GM21390 (cell line): ENCODE data around the gene DNAH11.
"Not testable (repeated sequence)": the region's sequence is repeated elsewhere in the genome, so short reads cannot be mapped to it uniquely, and the experiment has no call there.

ENCODE experiments used
- ATAC-seq: cut with Tn5 transposase; IDR thresholded peaks from one replicate; pipeline ENCODE4 v1.9.1; 2021; ENCODE audit not compliant: unreplicated experiment

DNAH11 gene

GRCh38 chr7:21918216-21918615, 375.4 kb downstream of the DNAH11 start:
- ATAC-seq = no peak

- ATAC-seq = no peak
Observed at GRCh38 chr7:21920936-21921335, 378.1 kb downstream of the DNAH11 start.

DNA sequence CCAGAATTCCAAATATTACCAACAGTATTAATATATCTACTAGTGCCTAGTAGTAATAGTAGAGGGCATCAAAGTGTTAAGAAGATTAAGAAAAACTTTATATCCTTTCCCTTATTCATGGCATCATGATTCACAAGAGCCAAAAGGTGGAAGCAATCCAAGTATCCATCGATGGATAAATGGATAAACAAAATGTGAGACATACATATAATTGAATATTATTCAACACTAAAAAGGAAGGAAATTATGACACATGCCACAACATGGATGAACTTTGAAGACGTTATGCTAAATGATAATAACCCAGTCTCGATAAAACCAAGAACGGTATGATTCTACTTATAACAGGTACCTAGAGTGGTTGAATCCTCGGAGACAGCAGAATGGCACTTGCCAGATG, 379.8 kb downstream of the DNAH11 start:
- no peak for ATAC-seq

GRCh38 chr7:21923658-21924057, 380.8 kb downstream of the DNAH11 start:
- ATAC-seq = no peak

GRCh38 chr7:21926448-21926847, 383.6 kb downstream of the DNAH11 start:
- ATAC-seq = no peak

DNA sequence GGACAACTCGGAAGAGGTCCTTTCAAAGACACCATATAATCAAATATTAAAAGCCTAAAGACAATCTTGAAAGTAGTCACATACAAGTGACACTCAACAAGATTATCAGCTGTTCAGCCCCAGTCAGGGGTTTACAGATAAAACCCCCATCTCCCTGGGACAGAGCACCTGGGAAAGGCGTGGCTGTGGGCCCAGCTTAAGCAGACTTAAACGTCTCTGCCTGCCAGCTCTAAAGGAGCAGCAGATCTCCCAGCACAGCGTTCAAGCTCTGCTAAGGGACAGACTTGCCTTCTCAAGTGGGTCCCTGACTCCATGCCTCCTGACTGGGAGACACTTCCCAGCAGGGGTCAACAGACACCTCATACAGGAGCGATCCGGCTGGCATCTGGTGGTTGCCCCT, 384.9 kb downstream of the DNAH11 start:
- no peak for ATAC-seq

DNA sequence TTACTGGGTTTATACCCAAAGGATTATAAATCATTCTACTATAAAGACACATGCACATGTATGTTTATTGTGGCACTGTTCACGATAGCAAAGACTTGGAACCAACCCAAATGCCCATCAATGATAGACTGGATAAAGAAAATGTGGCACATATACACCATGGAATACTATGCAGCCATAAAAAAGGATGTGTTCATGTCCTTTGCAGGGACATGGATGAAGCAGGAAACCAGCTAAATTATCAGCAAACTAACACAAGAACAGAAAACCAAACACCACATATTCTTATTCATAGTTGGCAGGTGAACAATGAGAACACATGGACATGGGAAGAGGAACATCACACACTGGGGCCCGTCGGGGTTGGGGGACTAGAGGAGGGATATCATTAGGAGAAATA, 390.5 kb downstream of the DNAH11 start:
- ATAC-seq = not testable (repeated sequence)

- no peak for ATAC-seq
Observed at GRCh38 chr7:21934808-21935207, 392.0 kb downstream of the DNAH11 start.

DNA sequence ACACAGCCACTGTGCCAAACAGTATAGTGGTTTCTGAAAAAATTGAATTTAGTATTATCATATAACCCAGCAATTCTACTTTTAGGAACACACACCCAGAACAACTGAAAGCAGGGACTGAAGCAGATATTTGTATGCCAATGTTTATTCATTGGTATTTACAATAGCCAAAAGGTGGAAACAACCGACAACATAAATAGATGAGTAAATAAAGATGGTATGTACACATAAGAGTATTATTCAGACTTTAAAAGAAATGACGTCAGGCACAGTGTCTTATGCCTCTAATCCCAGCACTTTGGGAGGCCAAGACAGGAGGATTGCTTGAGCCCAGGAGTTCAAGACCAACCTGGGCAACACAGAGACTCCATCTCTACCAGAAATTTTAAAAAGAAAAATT, 395.6 kb downstream of the DNAH11 start:
- no peak for ATAC-seq

GRCh38 chr7:21939136-21939857, 396.5 kb downstream of the DNAH11 start:
- peak; percentile 63 for ATAC-seq

GRCh38 chr7:21939858-21940372, 397.1 kb downstream of the DNAH11 start:
- ATAC-seq = no peak

DNA sequence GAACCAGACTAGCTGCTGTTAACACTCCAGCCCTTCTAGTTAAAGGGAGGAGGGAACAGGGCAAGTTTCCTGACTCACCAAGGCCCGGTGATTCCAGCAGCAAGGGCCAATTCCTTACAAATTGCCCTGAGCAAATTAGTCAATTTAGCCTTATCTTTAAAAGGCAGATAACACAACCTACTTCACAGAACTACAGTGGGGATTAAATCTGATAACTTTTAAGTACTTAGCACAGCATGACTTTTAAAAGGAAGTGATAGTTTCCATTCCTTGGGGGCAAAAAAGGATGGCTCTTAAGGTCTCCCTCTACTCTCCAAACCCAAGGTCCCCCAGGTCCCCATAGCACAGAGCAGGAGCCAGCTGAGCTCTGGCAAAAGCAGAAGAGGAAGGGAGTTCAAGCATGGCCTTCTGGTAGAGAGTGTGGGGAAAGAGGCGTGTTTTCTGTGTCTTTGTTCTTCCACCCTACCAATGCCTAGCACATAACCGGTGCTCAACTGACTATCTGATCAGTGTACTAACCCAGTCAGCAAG, 398.8 kb downstream of the DNAH11 start:
- peak; percentile 15 for ATAC-seq

GRCh38 chr7:21942955-21943354, 400.1 kb downstream of the DNAH11 start:
- no peak for ATAC-seq

- ATAC-seq = no peak
Observed at GRCh38 chr7:21943436-21943835, 400.6 kb downstream of the DNAH11 start.

DNA sequence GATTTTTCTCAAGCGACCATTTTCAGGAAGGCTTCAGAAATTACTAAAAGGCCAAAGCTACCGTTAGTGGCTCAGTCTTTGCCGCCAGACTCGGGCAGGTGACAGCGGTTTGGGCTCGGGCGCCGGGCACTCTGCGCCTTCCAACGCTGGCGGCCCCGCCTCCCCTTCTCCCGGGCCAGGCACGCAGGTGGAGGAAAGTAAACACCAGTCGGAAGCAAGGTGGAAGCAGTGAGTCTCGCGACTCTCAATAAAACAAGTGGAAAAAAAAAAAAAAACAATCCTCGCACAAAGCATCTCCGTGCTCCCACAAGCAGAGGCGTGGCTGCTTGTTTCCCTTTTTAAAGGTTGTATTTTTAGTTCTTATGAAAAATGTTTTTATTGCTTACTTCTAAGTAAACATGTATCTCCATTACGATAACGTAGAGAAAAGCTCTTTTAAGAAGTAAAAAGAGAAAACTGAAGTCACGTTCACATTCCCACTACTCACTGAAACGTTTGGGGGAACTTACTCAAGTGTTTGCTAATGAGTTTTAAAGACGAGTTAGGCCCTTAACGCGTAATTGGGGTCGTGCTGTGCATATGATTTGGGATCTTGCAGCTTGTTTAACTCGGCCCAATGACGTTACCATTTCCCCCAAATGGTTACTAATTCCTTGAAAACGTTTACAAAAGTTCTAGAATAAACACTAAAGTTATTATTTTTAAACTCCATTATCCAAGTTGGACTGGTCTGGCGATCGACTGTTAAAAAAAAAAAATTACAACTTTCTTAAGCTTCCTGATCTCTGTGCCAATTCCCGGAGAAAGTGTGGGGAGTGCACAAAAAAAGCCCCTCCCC, 402.0 kb downstream of the DNAH11 start:
- no peak for ATAC-seq

- peak; percentile 85 for ATAC-seq
Observed at GRCh38 chr7:21945454-21946221, 402.8 kb downstream of the DNAH11 start, which contains the start of gene CDCA7L. Gene CDCA7L (minus strand): TSS chr7:21945899. CDS start chr7:21945804, 95 bp downstream.

- ATAC-seq = no peak
Observed at GRCh38 chr7:21946222-21946709, 403.4 kb downstream of the DNAH11 start.

- no peak for ATAC-seq
Observed at GRCh38 chr7:21947056-21947455, 404.2 kb downstream of the DNAH11 start.

DNA sequence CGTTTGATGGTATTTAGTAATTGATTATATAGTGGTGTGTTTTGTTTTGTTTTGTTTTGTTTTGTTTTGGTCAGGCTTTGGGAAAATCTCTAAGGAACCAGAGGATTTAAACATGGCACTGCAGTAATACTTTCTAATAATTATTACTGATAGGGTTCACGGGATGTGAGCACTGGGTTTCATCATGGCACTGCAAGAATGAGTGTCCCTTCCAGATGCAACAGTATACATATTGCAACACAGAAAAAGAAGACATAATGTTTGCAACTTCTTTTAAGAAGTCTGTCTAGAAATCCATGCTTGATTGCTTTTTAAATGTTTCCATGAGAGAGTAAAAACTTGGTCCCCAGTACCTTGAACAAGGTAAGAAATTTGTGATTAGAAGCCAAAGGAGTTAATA, 405.1 kb downstream of the DNAH11 start:
- no peak for ATAC-seq

DNA sequence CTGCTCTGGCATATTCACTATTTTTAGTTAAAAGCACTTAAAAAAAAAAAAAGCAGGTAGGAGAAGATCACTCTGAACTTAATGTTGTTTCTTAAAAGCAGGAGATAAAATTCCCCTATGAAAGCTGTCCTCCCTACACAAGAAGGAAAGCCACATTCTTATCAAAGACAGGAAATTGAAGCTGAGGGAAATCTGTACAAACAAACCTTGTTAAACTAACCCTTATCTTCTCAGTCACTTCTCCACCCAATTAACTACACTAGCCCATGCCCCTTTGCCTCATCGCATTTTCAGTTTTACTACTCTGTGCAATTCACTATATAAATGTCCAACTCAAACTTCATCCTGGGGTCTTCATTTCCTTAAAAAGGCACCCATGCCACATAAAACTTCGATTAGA, 405.5 kb downstream of the DNAH11 start:
- no peak for ATAC-seq
